ENCODE measurements around the gene LRP2.

GRCh38 chr2:169089182-169089581 is 273.2 kb downstream of the LRP2 start:
- no peak for TF ChIP-seq CTCF (IDR thresholded peaks at IDR 0.05; ENCODE audit: control extremely low read depth in 1 of 3, insufficient read depth in 1 of 3, low read depth in 1 of 3, low read length in 3 of 3)
- TF ChIP-seq RAD21 (IDR thresholded peaks at IDR 0.05 in 1 of 2, conservative IDR thresholded peaks at IDR 0.05 in 1 of 2; ENCODE audit: low read depth in 2 of 2, low read length in 2 of 2), result no peak
- no peak for TF ChIP-seq SAP30 (IDR thresholded peaks at IDR 0.05; ENCODE audit: insufficient read depth, insufficient replicate concordance, low read length)
- TF ChIP-seq EZH2 (IDR thresholded peaks at IDR 0.05; ENCODE audit: low read depth, low read length, severe bottlenecking), result no peak
- no peak for TF ChIP-seq CEBPB (IDR thresholded peaks at IDR 0.05; ENCODE audit: low read depth, low read length)
- no peak for TF ChIP-seq YY1 (IDR thresholded peaks at IDR 0.05; ENCODE audit: low read depth, low read length)
- no peak for TF ChIP-seq CHD1 (IDR thresholded peaks at IDR 0.05; ENCODE audit: low read depth, low read length)
- TF ChIP-seq POLR2AphosphoS5 (IDR thresholded peaks at IDR 0.05; ENCODE audit: low read depth, low read length), result no peak
- TF ChIP-seq GABPA (IDR thresholded peaks at IDR 0.05; ENCODE audit: borderline replicate concordance, insufficient read depth, low read length), result no peak
- TF ChIP-seq EGR1 (IDR thresholded peaks at IDR 0.05; ENCODE audit: borderline replicate concordance, low read depth, low read length), result no peak
- no peak for TF ChIP-seq BCL11A (IDR thresholded peaks at IDR 0.05; ENCODE audit: low read depth in 2 of 2, low read length in 2 of 2)
- no peak for TF ChIP-seq SP1 (IDR thresholded peaks at IDR 0.05; ENCODE audit: low read depth, low read length)
- TF ChIP-seq TEAD4 (IDR thresholded peaks at IDR 0.05; ENCODE audit: low read depth, low read length), result no peak
- no peak for TF ChIP-seq SP2 (IDR thresholded peaks at IDR 0.05; ENCODE audit: low read length)

All from H1 (cell line).